ENCODE data around the gene DEDD. TPM values are rescaled to one million over a fixed set of nuclear protein-coding genes. Genes with fewer than 3 reads are reported as not detected.

The DEDD gene
- total and polyA plus RNA-seq, 12 donors: 19.7 to 33.0 (median 26.3) TPM

DNA sequence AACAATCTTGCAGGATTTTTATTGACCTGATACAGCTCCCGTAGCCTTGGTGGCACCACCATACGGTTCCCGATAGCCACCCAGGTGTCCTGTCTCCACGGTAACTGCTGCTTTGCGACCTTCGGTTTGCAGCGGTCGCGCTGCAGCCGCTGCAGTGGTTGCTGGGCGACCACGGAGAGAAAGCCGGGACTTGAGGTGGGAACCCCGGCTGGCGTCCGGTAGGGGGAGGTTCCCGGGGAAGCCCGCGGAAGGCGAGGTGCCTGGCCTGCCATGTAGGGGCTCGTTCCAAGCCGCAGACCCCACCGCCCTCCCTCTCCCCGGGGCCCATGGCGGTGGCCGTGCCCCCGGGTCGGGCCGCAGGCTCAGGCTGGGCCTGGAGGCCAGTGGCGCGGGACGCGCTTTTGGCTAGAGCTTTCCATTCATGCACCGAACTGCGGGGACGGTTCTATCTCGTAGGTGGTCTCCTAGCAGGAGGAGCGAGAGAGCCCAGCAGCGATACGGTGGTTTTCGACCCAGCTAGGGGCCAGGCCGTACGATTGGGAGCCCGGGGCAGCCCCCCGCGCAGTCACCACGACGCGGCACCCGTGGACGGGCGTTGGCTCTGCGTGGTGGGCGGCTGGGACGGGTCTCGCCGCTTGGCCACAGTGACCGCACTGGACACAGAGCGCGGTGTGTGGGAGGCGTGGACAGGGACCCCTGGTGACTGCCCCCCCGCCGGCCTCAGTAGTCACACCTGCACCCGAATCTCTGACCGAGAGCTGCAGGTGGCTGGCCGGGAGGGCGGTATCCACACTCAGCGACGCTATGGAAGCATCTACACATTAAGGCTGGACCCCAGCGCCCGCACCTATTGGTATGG lies 34.0 kb downstream of the DEDD start, which contains the start of gene KLHDC9:
Gene KLHDC9, plus strand, starts transcription at position 152 of the 859 bp plus-strand sequence. Its CDS starts 175 bp downstream, at position 327.
- Histone ChIP-seq H3K36me3 (peaks cover 0 to 33% (median 13%) of the 10 kb centered on the region in 9 donors), H3K9me3 (no peaks in the 10 kb centered on the region), H3K4me1 (peaks cover 7 to 43% (median 22%) of the 10 kb centered on the region in 9 donors), H3K4me3 (peak within 1 kb of the TSS; percentile 15 to 77 (median 60)), H3K27me3 (no peaks in the 10 kb centered on the region), H3K27ac (peak within 1 kb of the TSS in 9 of 10 donors; percentile 39 to 74 (median 67))
- ATAC-seq: peak; percentile 72 to 94 (median 84)
- TF ChIP-seq, protein P1, sequence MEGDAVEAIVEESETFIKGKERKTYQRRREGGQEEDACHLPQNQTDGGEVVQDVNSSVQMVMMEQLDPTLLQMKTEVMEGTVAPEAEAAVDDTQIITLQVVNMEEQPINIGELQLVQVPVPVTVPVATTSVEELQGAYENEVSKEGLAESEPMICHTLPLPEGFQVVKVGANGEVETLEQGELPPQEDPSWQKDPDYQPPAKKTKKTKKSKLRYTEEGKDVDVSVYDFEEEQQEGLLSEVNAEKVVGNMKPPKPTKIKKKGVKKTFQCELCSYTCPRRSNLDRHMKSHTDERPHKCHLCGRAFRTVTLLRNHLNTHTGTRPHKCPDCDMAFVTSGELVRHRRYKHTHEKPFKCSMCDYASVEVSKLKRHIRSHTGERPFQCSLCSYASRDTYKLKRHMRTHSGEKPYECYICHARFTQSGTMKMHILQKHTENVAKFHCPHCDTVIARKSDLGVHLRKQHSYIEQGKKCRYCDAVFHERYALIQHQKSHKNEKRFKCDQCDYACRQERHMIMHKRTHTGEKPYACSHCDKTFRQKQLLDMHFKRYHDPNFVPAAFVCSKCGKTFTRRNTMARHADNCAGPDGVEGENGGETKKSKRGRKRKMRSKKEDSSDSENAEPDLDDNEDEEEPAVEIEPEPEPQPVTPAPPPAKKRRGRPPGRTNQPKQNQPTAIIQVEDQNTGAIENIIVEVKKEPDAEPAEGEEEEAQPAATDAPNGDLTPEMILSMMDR (IDR thresholded peaks at IDR 0.05): peak in 2 of 9 donors; percentile 4 to 8
- intact Hi-C loops (cut with DNase I): loop anchor here in 9 of 10 donors (2.0 to 10.0 kb wide), 7 partner anchors 51 to 371 kb away; partner anchors contain the start of gene USF1 (in 2 of the 9)
- DNase-seq: peak; percentile 70 to 77
- 14 to 17% methylated on average over 70 to 71 of the region's 71 CpGs for WGBS, 2 donors

GRCh38 chr1:161096530-161096929 lies 35.9 kb downstream of the DEDD start:
- Histone ChIP-seq H3K4me1 (peaks cover 7 to 43% (median 22%) of the 10 kb centered on the region in 9 donors), H3K9me3 (no peaks in the 10 kb centered on the region), H3K27me3 (no peaks in the 10 kb centered on the region), H3K27ac (peak overlapping the region in 7 of 10 donors; percentile 28 to 65 (median 56)), H3K36me3 (peaks cover 0 to 24% (median 8%) of the 10 kb centered on the region in 9 donors), H3K4me3 (no peak overlapping the region)
- DNase-seq (peak in 1 of 2 donors; percentile 43), ATAC-seq (peak in 7 of 8 donors; percentile 23 to 62 (median 39))
- intact Hi-C loops (cut with DNase I): loop anchor here in 8 of 10 donors (2.0 to 10.0 kb wide), 10 partner anchors 36 to 369 kb away; partner anchors contain the start of genes USF1 (in 3 of the 8) and DEDD (in 1 of the 8)
- 29% methylated on average over 1 of the region's 1 CpG for WGBS, 2 donors
- TF ChIP-seq, protein P1 (IDR thresholded peaks at IDR 0.05): no peak

DNA sequence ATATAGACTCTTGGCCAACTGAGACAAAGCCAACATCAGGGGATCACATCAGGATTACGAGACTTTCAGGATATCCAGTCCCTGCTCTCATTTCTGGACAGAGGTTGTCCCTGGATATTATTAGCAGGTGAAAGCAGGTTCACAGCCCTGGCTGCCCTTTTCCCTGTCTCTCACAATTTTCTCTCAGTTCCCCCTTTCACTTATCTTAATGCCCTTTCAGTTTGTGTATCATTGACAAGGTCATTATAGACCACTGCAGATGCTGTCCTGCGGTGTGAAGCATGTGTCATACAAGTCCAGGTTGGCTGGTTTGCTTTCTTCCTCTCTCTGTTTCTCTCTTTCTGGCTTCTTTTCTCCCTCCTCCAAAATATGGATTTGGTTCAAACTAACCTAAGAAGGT lies 36.5 kb downstream of the DEDD start:
- intact Hi-C loops (cut with DNase I): loop anchor here in 8 of 10 donors (2.0 to 10.0 kb wide), 10 partner anchors 37 to 369 kb away; partner anchors contain the start of genes USF1 (in 3 of the 8) and DEDD (in 1 of the 8)
- 90 to 95% methylated on average over 2 of the region's 2 CpGs for WGBS, 2 donors
- TF ChIP-seq, protein P1 (IDR thresholded peaks at IDR 0.05): no peak
- Histone ChIP-seq H3K27ac (peak overlapping the region in 5 of 10 donors; percentile 10 to 64 (median 47)), H3K36me3 (peaks cover 0 to 19% (median 3%) of the 10 kb centered on the region in 9 donors), H3K27me3 (no peaks in the 10 kb centered on the region), H3K4me1 (peaks cover 7 to 42% (median 22%) of the 10 kb centered on the region in 9 donors), H3K9me3 (no peaks in the 10 kb centered on the region), H3K4me3 (no peak overlapping the region)
- ATAC-seq (no peak), DNase-seq (no peak)

GRCh38 chr1:161095230-161095629 lies 37.2 kb downstream of the DEDD start:
- peaks cover 0 to 11% (median 0%) of the 10 kb centered on the region in 9 donors for H3K36me3 ChIP-seq
- intact Hi-C loops (cut with DNase I): loop anchor here in 8 of 10 donors (5.0 to 10.0 kb wide), 6 partner anchors 48 to 368 kb away; partner anchors contain the start of gene USF1 (in 2 of the 8)
- 89 to 91% methylated on average over 6 of the region's 6 CpGs for WGBS, 2 donors
- H3K27ac ChIP-seq: no peak overlapping the region
- no peaks in the 10 kb centered on the region for H3K27me3 ChIP-seq
- H3K4me1 ChIP-seq: peaks cover 7 to 35% (median 22%) of the 10 kb centered on the region in 9 donors
- TF ChIP-seq, protein P1 (IDR thresholded peaks at IDR 0.05): no peak
- H3K4me3 ChIP-seq: no peak overlapping the region
- H3K9me3 ChIP-seq: no peaks in the 10 kb centered on the region
- no peak for ATAC-seq
- no peak for DNase-seq

Measured in heart right ventricle (tissue), 16 donors.